ENCODE data around the gene FRYL. TPM values are rescaled to one million over a fixed set of nuclear protein-coding genes. Genes with fewer than 3 reads are reported as not detected.

Gene FRYL
- total and polyA plus RNA-seq, 2 donors (not counting 1 experiment from before 2014, with no cell fraction given) = 20.3 to 61.4 TPM

- H3K9ac ChIP-seq (ENCODE audit: insufficient read depth, low read length) = no peak overlapping the region
- H3K4me3 ChIP-seq (replicated peaks in 1 of 4; ENCODE audit: control extremely low read depth in 1 of 4, insufficient read depth in 1 of 4, low read depth in 3 of 4, low read length in 4 of 4) = no peak overlapping the region
- H3K27me3 ChIP-seq (ENCODE audit: control insufficient read depth, insufficient read depth, low read length) = no peaks in the 10 kb centered on the region
- no peak overlapping the region for H3K4me2 ChIP-seq (ENCODE audit: extremely low read depth, insufficient read depth, low read length)
- no peak overlapping the region for H3K27ac ChIP-seq (ENCODE audit: insufficient read depth, low read length)
- no peaks in the 10 kb centered on the region for H4K20me1 ChIP-seq (ENCODE audit: control insufficient read depth, extremely low read depth, insufficient read depth, low read length)
- H3K4me1 ChIP-seq (ENCODE audit: control insufficient read depth, extremely low read depth, insufficient read depth, low read length) = no peaks in the 10 kb centered on the region
- H3K36me3 ChIP-seq (ENCODE audit: control insufficient read depth, insufficient read depth, low read length) = peaks cover 5% of the 10 kb centered on the region
- H3K9me3 ChIP-seq (ENCODE audit: control insufficient read depth, insufficient read depth, low read depth, low read length) = no peaks in the 10 kb centered on the region
- H3K79me2 ChIP-seq (ENCODE audit: control insufficient read depth, insufficient read depth, low read length) = no peaks in the 10 kb centered on the region
- no peak for DNase-seq (ENCODE audit: low read depth in 2 of 2)
- TF ChIP-seq CTCF (conservative IDR thresholded peaks at IDR 0.05 in 1 of 2, IDR thresholded peaks at IDR 0.05 in 1 of 2; ENCODE audit: low read depth in 1 of 2, low read length in 2 of 2) (no peak), EZH2 (IDR thresholded peaks at IDR 0.05; ENCODE audit: low read length, missing control alignments) (no peak)
- no peak overlapping the region for H2AFZ ChIP-seq (ENCODE audit: low read length)
Measured at GRCh38 chr4:48594180-48594579, 185.9 kb downstream of the FRYL start.

- no peak overlapping the region for H3K27ac ChIP-seq (ENCODE audit: insufficient read depth, low read length)
- H3K79me2 ChIP-seq (ENCODE audit: control insufficient read depth, insufficient read depth, low read length) = no peaks in the 10 kb centered on the region
- no peak overlapping the region for H3K9ac ChIP-seq (ENCODE audit: insufficient read depth, low read length)
- H3K36me3 ChIP-seq (ENCODE audit: control insufficient read depth, insufficient read depth, low read length) = peaks cover 4% of the 10 kb centered on the region
- H3K4me3 ChIP-seq (replicated peaks in 1 of 4; ENCODE audit: control extremely low read depth in 1 of 4, insufficient read depth in 1 of 4, low read depth in 3 of 4, low read length in 4 of 4) = no peak overlapping the region
- H4K20me1 ChIP-seq (ENCODE audit: control insufficient read depth, extremely low read depth, insufficient read depth, low read length) = no peaks in the 10 kb centered on the region
- H3K27me3 ChIP-seq (ENCODE audit: control insufficient read depth, insufficient read depth, low read length) = no peaks in the 10 kb centered on the region
- H3K4me1 ChIP-seq (ENCODE audit: control insufficient read depth, extremely low read depth, insufficient read depth, low read length) = no peaks in the 10 kb centered on the region
- H2AFZ ChIP-seq (ENCODE audit: low read length) = no peak overlapping the region
- no peaks in the 10 kb centered on the region for H3K9me3 ChIP-seq (ENCODE audit: control insufficient read depth, insufficient read depth, low read depth, low read length)
- no peak for DNase-seq (ENCODE audit: low read depth in 2 of 2)
- H3K4me2 ChIP-seq (ENCODE audit: extremely low read depth, insufficient read depth, low read length) = no peak overlapping the region
- TF ChIP-seq CTCF (conservative IDR thresholded peaks at IDR 0.05 in 1 of 2, IDR thresholded peaks at IDR 0.05 in 1 of 2; ENCODE audit: low read depth in 1 of 2, low read length in 2 of 2) (no peak), EZH2 (IDR thresholded peaks at IDR 0.05; ENCODE audit: low read length, missing control alignments) (no peak)
Measured at GRCh38 chr4:48591372-48591771, 188.7 kb downstream of the FRYL start.

- H2AFZ ChIP-seq (ENCODE audit: low read length) = no peak overlapping the region
- H3K27ac ChIP-seq (ENCODE audit: insufficient read depth, low read length) = no peak overlapping the region
- no peaks in the 10 kb centered on the region for H4K20me1 ChIP-seq (ENCODE audit: control insufficient read depth, extremely low read depth, insufficient read depth, low read length)
- H3K4me1 ChIP-seq (ENCODE audit: control insufficient read depth, extremely low read depth, insufficient read depth, low read length) = no peaks in the 10 kb centered on the region
- no peak for DNase-seq (ENCODE audit: low read depth in 2 of 2)
- no peaks in the 10 kb centered on the region for H3K79me2 ChIP-seq (ENCODE audit: control insufficient read depth, insufficient read depth, low read length)
- H3K9ac ChIP-seq (ENCODE audit: insufficient read depth, low read length) = no peak overlapping the region
- H3K4me3 ChIP-seq (replicated peaks in 1 of 4; ENCODE audit: control extremely low read depth in 1 of 4, insufficient read depth in 1 of 4, low read depth in 3 of 4, low read length in 4 of 4) = no peak overlapping the region
- no peaks in the 10 kb centered on the region for H3K9me3 ChIP-seq (ENCODE audit: control insufficient read depth, insufficient read depth, low read depth, low read length)
- TF ChIP-seq EZH2 (IDR thresholded peaks at IDR 0.05; ENCODE audit: low read length, missing control alignments) (no peak), CTCF (conservative IDR thresholded peaks at IDR 0.05 in 1 of 2, IDR thresholded peaks at IDR 0.05 in 1 of 2; ENCODE audit: low read depth in 1 of 2, low read length in 2 of 2) (no peak)
- H3K36me3 ChIP-seq (ENCODE audit: control insufficient read depth, insufficient read depth, low read length) = peaks cover 4% of the 10 kb centered on the region
- H3K4me2 ChIP-seq (ENCODE audit: extremely low read depth, insufficient read depth, low read length) = no peak overlapping the region
- H3K27me3 ChIP-seq (ENCODE audit: control insufficient read depth, insufficient read depth, low read length) = no peaks in the 10 kb centered on the region
Measured at GRCh38 chr4:48590884-48591283, 189.2 kb downstream of the FRYL start.

Measured in fibroblast of lung (primary cell).